Measurements from ENCODE around the gene TTC5.
"Not testable (repeated sequence)": the region's sequence is repeated elsewhere in the genome, so short reads cannot be mapped to it uniquely, and the experiment has no call there.

Gene TTC5

GRCh38 chr14:20295067-20295466 is 10.7 kb downstream of the TTC5 start:
- no peak for DNase-seq

DNA sequence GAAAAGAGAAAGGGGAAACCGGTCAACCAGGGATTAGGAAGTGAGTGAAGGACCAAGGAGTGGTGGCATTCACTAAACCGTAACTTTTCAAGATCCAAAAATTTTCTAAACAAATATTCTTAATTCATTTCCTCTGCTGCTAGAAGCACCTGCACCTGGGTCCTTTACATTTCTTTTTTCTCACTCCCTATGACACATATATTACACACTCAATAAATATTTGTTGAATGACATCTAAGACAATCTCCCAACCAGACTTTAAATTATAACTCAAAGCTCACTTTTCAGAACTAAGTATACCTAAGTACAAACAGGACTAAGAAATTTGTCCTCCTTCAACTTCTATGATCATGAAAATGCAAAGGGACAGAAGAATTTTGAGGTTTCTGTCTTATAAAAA is 11.1 kb downstream of the TTC5 start:
- no peak for DNase-seq

GRCh38 chr14:20281998-20282397 is 23.8 kb downstream of the TTC5 start:
- DNase-seq, result not testable (repeated sequence)

DNA sequence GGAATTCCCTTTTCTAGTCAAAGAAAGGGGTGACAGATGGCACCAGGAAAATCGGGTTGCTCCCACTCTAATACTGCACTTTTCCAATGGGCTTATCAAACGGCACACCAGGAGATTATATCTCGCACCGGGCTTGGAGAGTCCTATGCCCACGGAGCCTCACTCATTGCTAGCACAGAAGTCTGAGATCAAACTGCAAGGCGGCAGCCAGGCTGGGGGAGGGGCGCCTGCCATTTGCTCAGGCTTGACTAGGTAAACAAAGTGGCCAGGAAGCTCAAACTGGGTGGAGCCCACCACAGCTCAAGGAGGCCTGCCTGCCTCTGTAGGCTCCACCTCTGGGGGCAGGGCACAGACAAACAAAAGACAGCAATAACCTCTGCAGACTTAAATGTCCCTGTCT is 25.5 kb downstream of the TTC5 start:
- not testable (repeated sequence) for DNase-seq

DNA sequence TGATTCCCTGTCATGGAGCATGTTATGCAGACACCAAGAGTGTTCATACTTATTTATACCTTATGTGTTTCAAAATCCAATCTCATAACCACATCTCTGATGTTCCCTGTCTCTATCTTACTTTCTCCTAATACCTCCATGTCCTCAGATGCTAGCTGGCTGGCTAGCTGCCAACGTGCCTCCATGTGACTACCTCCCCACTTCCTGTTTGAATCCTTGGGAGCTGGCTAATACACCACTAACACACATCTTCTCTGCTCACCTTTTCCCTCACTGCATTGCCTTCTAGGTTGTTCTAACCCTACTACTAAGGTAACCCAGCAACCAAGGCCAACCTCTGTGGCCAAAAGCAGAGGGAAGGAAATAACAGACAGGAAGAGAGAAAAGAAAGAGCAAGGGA is 27.3 kb downstream of the TTC5 start:
- no peak for DNase-seq

- no peak for DNase-seq
Observed at GRCh38 chr14:20277409-20277808, 28.3 kb downstream of the TTC5 start.

- DNase-seq, result no peak
Observed at GRCh38 chr14:20274062-20274461, 31.7 kb downstream of the TTC5 start.

DNA sequence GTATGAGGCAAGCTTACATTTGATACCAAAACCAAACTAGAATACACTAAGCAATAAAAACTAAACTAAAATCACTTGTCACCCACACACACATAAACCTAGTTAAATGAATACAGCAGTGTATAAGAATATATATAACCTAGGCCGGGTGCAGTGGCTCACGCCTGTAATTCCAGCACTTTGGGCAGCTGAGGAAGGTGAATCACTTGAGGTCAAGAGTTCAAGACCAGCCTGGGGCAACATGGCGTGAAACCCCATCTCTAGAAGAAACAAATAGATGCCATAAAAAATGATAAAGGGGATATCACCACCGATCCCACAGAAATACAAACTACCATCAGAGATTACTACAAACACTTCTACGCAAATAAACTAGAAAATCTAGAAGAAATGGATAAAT is 41.4 kb downstream of the TTC5 start:
- DNase-seq, result not testable (repeated sequence)

DNA sequence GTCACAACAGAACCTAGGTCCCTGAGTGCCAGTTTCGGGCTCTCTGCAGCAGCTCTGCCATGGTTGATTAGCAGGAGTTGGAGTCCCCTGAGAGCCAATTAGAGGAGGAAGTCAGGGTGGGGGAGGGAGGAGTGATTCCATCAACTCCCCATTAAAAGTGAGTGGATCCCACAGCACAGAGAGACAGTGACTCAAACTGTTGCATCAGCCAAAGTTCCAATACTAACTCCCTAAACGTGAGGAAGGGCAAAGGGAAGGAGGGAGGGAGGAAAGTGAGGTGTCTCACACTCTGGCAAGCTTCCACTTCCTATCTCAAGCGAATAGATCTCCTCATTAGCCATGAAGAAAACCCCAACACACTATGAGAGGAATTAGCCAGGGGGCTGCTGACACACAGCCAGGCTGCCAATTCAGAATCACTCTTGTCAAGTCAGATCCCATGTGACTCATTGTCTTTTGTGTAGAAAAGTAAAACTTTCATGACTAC is 43.1 kb downstream of the TTC5 start:
- no peak for DNase-seq

DNA sequence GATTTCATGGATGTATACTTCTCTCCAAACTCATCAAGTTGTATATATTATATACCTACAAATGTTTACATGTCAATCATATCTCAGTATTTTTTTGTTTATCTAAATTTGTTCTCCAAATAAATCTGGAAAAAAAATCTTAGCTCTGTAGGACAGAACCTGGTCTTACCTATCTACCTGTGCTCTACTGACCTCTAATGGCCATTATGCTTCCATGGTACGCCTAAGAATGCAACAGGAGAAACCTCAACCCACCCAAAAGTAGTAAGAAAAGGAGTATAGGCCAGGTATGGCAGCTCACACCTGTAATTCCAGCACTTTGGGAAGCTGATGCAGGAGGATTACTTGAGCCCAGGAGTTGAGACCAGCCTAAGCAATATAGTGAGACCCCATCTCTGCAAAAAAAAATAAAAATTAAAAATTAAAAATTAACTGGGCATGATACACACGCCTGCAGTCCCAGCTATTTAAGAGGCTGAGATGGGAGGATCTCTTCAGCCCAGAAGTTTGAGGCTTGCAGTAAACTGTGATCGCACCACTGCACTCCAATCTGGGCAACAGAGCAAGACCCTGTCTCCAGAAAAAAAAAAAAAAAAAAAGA is 58.0 kb downstream of the TTC5 start:
- DNase-seq, result no peak
